Fibroblast of skin of right quadriceps (primary cell): ENCODE measurements around the gene THAP8.
A peak's percentile ranks its signal among the peaks of the same experiment; 100 is the strongest.

Experiments
- DNase-seq: peaks from one replicate; pipeline ENCODE4 v3.0.0-alpha.2; 2013

The THAP8 gene

DNA sequence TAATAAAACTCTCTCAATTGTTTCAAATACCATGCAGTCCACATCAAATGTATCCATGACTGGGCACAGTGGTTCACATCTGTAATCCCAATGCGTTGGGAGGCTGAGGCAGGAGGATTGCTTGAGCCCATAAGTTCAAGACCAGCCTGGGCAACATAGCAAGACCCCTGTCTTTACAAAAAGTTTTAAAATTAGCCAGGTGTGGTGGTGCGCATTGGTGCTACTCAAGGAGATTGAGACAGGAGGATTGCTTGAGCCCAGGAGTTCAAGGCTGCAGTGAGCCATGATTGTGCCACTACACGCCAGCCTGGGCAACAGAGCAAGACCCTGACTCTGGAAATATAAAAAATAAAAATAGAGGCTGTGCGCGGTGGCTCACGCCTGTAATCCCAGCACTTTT lies 26.4 kb downstream of the THAP8 start:
- DNase-seq = no peak

DNA sequence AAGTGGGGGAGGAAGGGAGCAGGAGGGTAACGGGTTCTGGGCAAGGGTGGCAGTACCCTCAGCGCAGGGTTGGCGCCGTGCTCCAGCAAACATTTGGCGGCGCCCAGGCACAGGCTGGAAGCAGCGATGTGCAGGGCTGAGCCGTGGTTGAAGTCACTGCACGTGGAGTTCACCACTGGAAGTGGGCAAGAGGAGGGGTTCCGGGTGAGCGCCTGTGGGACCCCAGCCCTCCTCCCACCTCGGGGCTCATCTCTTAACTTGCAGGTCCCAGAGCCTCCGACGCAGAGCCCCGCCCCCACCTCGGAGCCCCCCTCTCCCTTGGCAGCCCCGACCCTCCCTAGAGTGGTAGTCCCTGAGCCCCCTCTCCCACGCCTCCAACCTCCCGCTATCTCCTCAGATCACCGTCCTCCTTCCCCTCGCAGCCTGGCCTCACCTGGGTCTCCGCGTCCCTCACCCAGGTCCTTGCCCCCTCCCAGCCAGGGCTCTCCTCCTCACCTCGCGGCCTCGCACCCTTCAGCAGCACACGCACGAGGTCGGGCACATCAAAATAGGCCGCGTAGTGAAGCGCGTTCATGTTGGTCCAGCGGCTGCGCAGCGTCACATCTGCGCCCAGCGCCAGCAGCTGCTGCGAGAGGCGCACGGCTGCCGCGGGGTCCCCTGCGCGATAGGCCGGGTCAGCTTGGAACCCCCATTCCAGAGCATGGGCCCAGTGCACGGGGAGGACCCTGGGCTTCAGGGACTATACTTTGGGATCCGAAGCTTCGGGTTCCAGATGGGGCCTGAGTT lies 27.8 kb downstream of the THAP8 start:
- no peak for DNase-seq

GRCh38 chr19:36025541-36025940 lies 28.5 kb downstream of the THAP8 start:
- DNase-seq = no peak

DNA sequence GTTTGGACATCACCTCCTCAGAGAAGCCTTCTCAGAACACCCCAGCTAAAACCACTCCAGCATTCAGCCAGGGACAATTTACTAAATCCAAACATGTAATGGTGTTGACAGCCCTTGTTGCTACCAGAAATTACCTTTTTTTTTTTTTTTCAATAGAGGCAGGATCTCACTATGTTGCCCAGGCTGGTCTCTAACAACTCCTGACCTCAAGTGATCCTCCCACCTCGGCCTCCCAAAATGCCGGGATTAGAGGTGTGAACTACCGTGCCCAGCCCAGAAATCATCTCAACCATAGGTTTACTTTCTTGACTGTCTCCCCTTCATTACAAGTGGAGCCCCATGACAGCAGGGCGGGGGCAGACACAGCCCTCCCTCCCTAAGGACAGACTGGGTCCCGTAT lies 30.7 kb downstream of the THAP8 start:
- DNase-seq = no peak

GRCh38 chr19:36019061-36019670 lies 34.9 kb downstream of the THAP8 start:
- DNase-seq = no peak

GRCh38 chr19:36014012-36014924 lies 39.8 kb downstream of the THAP8 start, which contains the start of gene ALKBH6:
Gene ALKBH6, minus strand, starts transcription at chr19:36014213. Its CDS starts 816 bp downstream, at chr19:36013397.
- peak; percentile 98 for DNase-seq

DNA sequence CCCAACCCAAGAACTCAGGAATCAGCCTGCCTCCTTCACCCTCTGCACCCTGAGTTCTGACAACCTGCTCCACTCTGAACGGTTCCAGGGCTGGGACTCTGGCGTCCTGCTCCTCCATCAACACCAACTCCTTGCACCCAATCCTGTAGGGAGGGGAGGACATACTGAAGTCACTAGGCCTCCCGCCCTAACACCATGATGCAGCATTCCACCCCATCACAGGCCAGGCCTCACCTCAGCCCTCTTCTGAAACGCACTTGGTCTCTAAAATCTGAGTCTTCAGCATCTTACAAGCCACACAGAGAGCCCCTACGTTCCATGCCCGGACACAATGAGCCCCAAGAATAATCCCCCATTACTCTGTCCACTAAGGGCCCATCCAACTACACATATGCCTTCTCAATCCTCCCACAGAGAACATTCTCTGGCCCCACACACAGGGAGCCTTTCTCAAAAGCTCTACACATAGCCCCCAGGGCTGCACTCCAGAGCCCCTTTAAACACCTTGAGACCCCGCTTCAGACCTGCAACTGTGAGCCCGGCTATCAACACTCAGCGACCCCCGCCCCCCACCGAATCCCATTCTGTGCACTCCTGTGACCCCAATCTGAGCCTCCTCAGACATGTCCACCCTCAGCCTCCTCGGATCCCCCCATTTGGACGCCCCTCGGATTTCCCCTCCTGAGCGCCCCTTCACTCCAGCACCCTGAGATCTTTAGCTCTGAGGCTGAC lies 40.6 kb downstream of the THAP8 start:
- DNase-seq = no peak

GRCh38 chr19:36010402-36010801 lies 43.7 kb downstream of the THAP8 start:
- no peak for DNase-seq

- DNase-seq = no peak
These were observed 44.3 kb downstream of the THAP8 start for GRCh38 chr19:36009633-36010379.

GRCh38 chr19:36009220-36009619 lies 44.9 kb downstream of the THAP8 start:
- peak; percentile 38 for DNase-seq

GRCh38 chr19:36008336-36008978 lies 45.6 kb downstream of the THAP8 start, which contains the start of gene SYNE4:
Gene SYNE4, minus strand, starts transcription at chr19:36008813. Its CDS starts 132 bp downstream, at chr19:36008681.
- no peak for DNase-seq

DNA sequence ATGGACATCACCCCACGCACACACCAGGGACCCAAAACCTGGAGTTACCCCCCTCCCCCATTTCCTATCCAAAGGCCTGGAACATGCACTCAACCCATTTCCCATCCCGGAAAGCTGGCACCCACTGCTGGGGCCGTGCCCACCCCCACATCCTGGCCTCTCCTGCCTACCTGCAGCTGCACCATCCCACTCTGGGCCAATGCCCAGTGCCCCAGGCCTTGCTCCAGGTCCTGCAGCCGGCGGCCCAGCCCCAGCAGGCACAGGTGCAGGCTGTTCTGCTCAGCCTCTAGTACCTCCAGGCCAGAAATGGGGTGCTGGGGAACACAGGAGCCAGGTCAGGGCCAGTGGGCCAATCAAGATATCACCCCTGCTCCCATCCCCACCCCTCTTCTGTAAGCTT lies 47.1 kb downstream of the THAP8 start:
- DNase-seq = no peak

- no peak for DNase-seq
These were observed 50.8 kb downstream of the THAP8 start for GRCh38 chr19:36003284-36003683.

- DNase-seq = no peak
These were observed 52.5 kb downstream of the THAP8 start for GRCh38 chr19:36001605-36002004.

GRCh38 chr19:35996777-35997176 lies 57.3 kb downstream of the THAP8 start:
- DNase-seq = no peak

DNA sequence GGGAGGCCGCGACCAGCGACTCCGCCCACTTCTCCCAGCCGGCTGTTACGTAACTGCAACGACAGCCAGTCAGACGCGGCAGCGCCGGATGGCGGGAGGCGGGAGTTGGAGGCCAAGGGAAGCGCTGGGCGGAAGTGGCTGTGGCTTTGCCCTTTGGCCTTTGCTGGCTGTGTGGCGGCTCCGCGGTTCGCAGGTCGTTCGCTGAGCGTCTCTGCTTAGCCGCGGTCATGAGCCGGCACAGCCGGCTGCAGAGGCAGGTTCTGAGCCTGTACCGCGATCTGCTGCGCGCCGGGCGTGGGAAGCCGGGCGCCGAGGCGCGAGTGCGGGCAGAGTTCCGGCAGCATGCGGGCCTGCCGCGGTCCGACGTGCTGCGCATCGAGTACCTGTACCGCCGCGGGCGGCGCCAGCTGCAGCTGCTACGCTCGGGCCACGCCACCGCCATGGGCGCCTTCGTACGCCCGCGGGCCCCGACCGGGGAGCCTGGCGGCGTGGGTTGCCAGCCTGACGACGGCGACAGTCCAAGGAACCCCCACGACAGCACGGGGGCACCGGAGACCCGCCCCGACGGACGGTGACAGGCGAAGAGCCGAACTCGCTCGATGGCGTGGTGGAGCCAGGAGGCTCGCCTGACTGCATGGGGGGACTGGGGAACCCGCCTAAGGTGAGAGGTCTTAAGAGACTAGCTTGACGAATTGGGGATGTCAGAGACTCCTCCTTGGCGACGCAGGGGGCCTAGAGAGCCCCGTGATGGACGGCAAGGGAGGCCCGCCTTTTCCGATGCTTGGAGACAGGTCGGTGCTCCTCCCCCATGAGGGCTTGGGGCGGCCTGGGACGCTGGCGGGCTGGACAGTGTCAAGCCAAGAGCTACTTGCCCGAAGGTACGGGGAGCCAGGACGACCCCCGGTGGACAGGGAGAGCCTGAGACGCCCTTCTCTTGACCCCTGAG lies 58.8 kb downstream of the THAP8 start, which contains the start of gene SDHAF1:
TSS of gene SDHAF1 (plus strand) at position 141 of the 946 bp plus-strand sequence. CDS start at position 228, 87 bp downstream.
- DNase-seq = peak; percentile 87

DNA sequence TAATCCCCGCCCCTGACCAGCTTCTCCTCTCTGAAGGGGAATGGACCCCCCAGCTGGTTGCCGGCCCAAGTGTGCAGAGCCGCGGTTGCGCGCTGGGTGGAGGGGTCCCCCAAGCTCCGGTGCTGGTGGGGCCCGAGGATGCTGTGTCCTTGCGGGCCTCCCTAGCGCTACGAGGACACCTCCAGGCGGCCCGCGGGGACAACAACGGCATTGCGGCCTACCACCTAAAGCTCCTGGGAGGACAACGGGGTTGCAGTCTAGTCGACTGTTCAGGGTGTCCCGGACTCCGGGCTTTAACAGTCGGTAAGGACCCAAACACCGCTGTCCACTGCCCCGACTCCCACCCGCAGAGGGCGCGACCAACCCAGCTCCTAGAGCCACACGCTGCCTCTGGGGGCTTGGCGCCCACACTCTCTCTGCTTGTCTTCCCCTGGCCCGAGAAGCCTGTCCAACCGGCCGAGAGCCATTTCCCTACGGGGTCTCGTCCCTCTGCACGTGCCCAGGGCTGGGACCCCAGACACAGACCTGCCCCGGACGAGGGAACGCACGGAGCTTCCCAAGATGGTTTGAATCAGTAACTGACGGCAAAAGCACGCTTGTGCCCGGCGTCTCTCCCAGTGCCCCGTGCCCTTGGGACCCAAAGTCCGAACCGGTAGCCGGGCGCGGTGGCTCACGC lies 60.0 kb downstream of the THAP8 start:
- no peak for DNase-seq

GRCh38 chr19:35992907-35993765 lies 60.9 kb downstream of the THAP8 start:
- DNase-seq = no peak
